ENCODE data around the gene AGPAT4. TPM values are rescaled to one million over a fixed set of nuclear protein-coding genes. Genes with fewer than 3 reads are reported as not detected.

Gene AGPAT4
- total RNA-seq, 1 experiment from 2014 or later, result 22.0 TPM

GRCh38 chr6:161164182-161164625, 109.7 kb downstream of the AGPAT4 start:
- Histone ChIP-seq H3K23ac (ENCODE audit: insufficient read length, low read depth, low read length) (no peak overlapping the region), H4K5ac (ENCODE audit: insufficient read length, low read depth, low read length) (no peak overlapping the region), H2BK120ac (ENCODE audit: low read depth, low read length, poor library complexity, severe bottlenecking) (no peak overlapping the region), H2BK12ac (ENCODE audit: insufficient read length, low read depth, low read length) (no peak overlapping the region), H3K27ac (ENCODE audit: insufficient read length, low read depth, low read length) (no peak overlapping the region), H3K23me2 (ENCODE audit: insufficient read length, low read depth, low read length, poor library complexity, severe bottlenecking) (no peaks in the 10 kb centered on the region), H3K9me3 (ENCODE audit: control insufficient read depth, low read depth, low read length) (no peaks in the 10 kb centered on the region), H3K4ac (ENCODE audit: low read depth, low read length) (no peak overlapping the region), H2AK5ac (ENCODE audit: insufficient read length, low read length) (no peak overlapping the region), H4K91ac (ENCODE audit: insufficient read length, low read depth, low read length) (no peak overlapping the region), H3T11ph (ENCODE audit: low read length) (no peak overlapping the region), H4K8ac (replicated peaks; ENCODE audit: insufficient read length, low read depth, low read length) (no peak overlapping the region), H3K79me1 (ENCODE audit: insufficient read depth, low read depth, low read length, poor library complexity, severe bottlenecking) (no peaks in the 10 kb centered on the region), H3K9ac (ENCODE audit: extremely low read depth, insufficient read length, low read length) (no peak overlapping the region), H2BK20ac (ENCODE audit: low read depth, low read length, poor library complexity, severe bottlenecking) (no peak overlapping the region), H3K14ac (ENCODE audit: insufficient read depth, low read length) (no peak overlapping the region), H2AFZ (ENCODE audit: low read length) (no peak overlapping the region), H2BK5ac (ENCODE audit: insufficient read length, low read length) (no peak overlapping the region), H3K27me3 (ENCODE audit: insufficient read depth, low read length) (no peaks in the 10 kb centered on the region), H4K20me1 (ENCODE audit: control insufficient read depth, insufficient read depth, insufficient read length) (no peaks in the 10 kb centered on the region), H2BK15ac (ENCODE audit: low read depth, low read length) (no peak overlapping the region), H3K4me2 (ENCODE audit: insufficient read depth, insufficient read length, low read length) (no peak overlapping the region), H3K56ac (ENCODE audit: insufficient read length, low read depth, low read length) (no peak overlapping the region), H3K79me2 (ENCODE audit: insufficient read depth, low read length) (no peaks in the 10 kb centered on the region), H3K4me1 (ENCODE audit: insufficient read depth, low read length) (peaks cover 14% of the 10 kb centered on the region; the same call in 1 of the 2 replicates), H3K18ac (ENCODE audit: insufficient read length, low read depth, low read length) (no peak overlapping the region)
- Mint-ChIP-seq H3K9me3 (no peaks in the 10 kb centered on the region), H3K27ac (peak overlapping the region in 2 of 3 experiments; percentile 61 to 69; a peak in 2 of 7 replicates), H3K4me3 (no peak overlapping the region; a peak in 1 of 5 replicates), H3K27me3 (ENCODE audit: low read depth) (no peaks in the 10 kb centered on the region), H3K4me1 (peaks cover 41 to 46% of the 10 kb centered on the region in 2 experiments), H3K36me3 (ENCODE audit: insufficient read depth in 1 of 3, low read depth in 3 of 3) (peaks cover 46 to 53% (median 49%) of the 10 kb centered on the region in 3 experiments)
- no peak for TF ChIP-seq CTCF (conservative IDR thresholded peaks at IDR 0.05)
- DNase-seq, result no peak
- WGBS (ENCODE audit: extremely low coverage, insufficient read length, low lambda C conversion rate), result no CpG with 5 or more reads among the region's 9 CpGs
